Measurements from ENCODE around the gene PER2. TPM values are rescaled to one million over a fixed set of nuclear protein-coding genes. Genes with fewer than 3 reads are reported as not detected.

PER2 gene
- total and polyA plus RNA-seq, 9 of the 15 experiments (the other 6 are each of a cell fraction or from before 2014, with no cell fraction given), result 1.1 to 10.3 (median 2.9) TPM

GRCh38 chr2:238288650-238289573, 502 bp upstream of the PER2 start (continued):
- TF ChIP-seq LEF1 (IDR thresholded peaks at IDR 0.05) (no peak), NR4A1 (CRISPR knock-in tag; IDR thresholded peaks at IDR 0.05) (no peak), NR4A1 (tag; IDR thresholded peaks at IDR 0.05) (no peak), HMBOX1 (IDR thresholded peaks at IDR 0.05) (no peak), ZNF165 (CRISPR knock-in tag; IDR thresholded peaks at IDR 0.05; ENCODE audit: borderline replicate concordance) (no peak), DNMT1 (IDR thresholded peaks at IDR 0.05) (no peak), ARNT (IDR thresholded peaks at IDR 0.05) (no peak), CXXC5 (CRISPR knock-in tag; IDR thresholded peaks at IDR 0.05) (peak; percentile 81), THAP7 (CRISPR knock-in tag; IDR thresholded peaks at IDR 0.05) (no peak), ZNF316 (IDR thresholded peaks at IDR 0.05) (no peak), PHF8 (IDR thresholded peaks at IDR 0.05; ENCODE audit: borderline replicate concordance, low read length) (peak; percentile 67; the same call in 1 of the 2 replicates), BDP1 (IDR thresholded peaks at IDR 0.05; ENCODE audit: insufficient read depth, insufficient read length) (no peak), ILK (tag; IDR thresholded peaks at IDR 0.05; ENCODE audit: borderline replicate concordance, low read depth) (no peak), PCBP2 (IDR thresholded peaks at IDR 0.05; ENCODE audit: low read depth, low read length, poor library complexity, severe bottlenecking) (no peak), TARDBP (IDR thresholded peaks at IDR 0.05) (no peak), TAF1 (IDR thresholded peaks at IDR 0.05; ENCODE audit: control insufficient read depth, extremely low read depth, insufficient read depth, low read length, severe bottlenecking) (peak; percentile 68), BCLAF1 (IDR thresholded peaks at IDR 0.05; ENCODE audit: borderline replicate concordance in 1 of 2, control insufficient read depth in 1 of 2, low read depth in 2 of 2, low read length in 1 of 2) (no peak), STAT6 (CRISPR knock-in tag; IDR thresholded peaks at IDR 0.05) (no peak), ZNF134 (CRISPR knock-in tag; conservative IDR thresholded peaks at IDR 0.05) (no peak), HDAC8 (tag; IDR thresholded peaks at IDR 0.05) (peak; percentile 26; the same call in 1 of the 2 replicates), PTBP1 (IDR thresholded peaks at IDR 0.05; ENCODE audit: low read depth, low read length) (no peak)

Data from K562 (cell line).